ENCODE measurements around the gene PIP5KL1.

PIP5KL1 gene

DNA sequence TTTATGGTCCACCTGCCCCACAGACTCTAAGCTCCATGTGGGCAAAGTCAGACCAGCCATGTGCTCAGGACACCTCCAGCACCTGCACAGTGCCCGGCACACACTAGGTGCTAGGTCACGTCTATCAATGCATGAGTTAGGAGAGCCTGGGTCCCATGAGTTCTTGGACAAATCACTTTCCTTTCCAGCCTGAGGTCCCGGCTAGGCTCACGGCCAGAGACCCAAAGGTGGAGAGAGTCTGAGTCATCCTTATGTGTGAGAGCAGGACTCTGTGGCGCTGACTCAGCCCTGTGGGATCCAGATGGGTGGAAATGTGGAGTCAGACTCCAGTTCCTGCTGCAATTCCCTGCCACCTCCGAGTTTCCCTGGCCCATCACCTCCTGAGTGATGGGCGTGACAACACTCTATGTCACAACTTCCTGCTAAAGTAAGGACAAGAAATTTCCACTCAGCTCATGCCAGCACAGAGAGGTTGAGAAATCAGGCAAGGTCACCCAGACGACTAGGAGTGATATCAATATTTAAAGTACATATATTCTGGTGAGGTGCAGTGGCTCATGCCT lies 11.2 kb downstream of the PIP5KL1 start:
- H3K36me3 ChIP-seq (replicated peaks; ENCODE audit: low read depth, low read length), result peaks cover 26% of the 10 kb centered on the region
- no peaks in the 10 kb centered on the region for H3K9me3 ChIP-seq (ENCODE audit: insufficient read depth, low read length)
- H2AFZ ChIP-seq (ENCODE audit: low read depth, low read length), result no peak overlapping the region
- H3K4me2 ChIP-seq (ENCODE audit: low read length), result peak overlapping the region; percentile 8; the same call in 1 of the 2 replicates
- H4K20me1 ChIP-seq (ENCODE audit: insufficient read depth, low read length), result no peaks in the 10 kb centered on the region
- peaks cover 50% of the 10 kb centered on the region for H3K4me1 ChIP-seq (ENCODE audit: low read length)
- H3K4me3 ChIP-seq (ENCODE audit: low read length), result no peak overlapping the region
- H3K27me3 ChIP-seq (ENCODE audit: low read depth, low read length), result peaks cover 5% of the 10 kb centered on the region; the same call in 1 of the 2 replicates
- no peak overlapping the region for H3K27ac ChIP-seq (ENCODE audit: low read length)
- peaks cover 39% of the 10 kb centered on the region for H3K79me2 ChIP-seq (ENCODE audit: low read length)
- no peak overlapping the region for H3K9ac ChIP-seq (ENCODE audit: low read length)
- TF ChIP-seq EZH2phosphoT487 (IDR thresholded peaks at IDR 0.05; ENCODE audit: low read depth), result no peak
- TF ChIP-seq, protein P1, sequence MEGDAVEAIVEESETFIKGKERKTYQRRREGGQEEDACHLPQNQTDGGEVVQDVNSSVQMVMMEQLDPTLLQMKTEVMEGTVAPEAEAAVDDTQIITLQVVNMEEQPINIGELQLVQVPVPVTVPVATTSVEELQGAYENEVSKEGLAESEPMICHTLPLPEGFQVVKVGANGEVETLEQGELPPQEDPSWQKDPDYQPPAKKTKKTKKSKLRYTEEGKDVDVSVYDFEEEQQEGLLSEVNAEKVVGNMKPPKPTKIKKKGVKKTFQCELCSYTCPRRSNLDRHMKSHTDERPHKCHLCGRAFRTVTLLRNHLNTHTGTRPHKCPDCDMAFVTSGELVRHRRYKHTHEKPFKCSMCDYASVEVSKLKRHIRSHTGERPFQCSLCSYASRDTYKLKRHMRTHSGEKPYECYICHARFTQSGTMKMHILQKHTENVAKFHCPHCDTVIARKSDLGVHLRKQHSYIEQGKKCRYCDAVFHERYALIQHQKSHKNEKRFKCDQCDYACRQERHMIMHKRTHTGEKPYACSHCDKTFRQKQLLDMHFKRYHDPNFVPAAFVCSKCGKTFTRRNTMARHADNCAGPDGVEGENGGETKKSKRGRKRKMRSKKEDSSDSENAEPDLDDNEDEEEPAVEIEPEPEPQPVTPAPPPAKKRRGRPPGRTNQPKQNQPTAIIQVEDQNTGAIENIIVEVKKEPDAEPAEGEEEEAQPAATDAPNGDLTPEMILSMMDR (IDR thresholded peaks at IDR 0.05; ENCODE audit: low read depth, low read length), result no peak

DNA sequence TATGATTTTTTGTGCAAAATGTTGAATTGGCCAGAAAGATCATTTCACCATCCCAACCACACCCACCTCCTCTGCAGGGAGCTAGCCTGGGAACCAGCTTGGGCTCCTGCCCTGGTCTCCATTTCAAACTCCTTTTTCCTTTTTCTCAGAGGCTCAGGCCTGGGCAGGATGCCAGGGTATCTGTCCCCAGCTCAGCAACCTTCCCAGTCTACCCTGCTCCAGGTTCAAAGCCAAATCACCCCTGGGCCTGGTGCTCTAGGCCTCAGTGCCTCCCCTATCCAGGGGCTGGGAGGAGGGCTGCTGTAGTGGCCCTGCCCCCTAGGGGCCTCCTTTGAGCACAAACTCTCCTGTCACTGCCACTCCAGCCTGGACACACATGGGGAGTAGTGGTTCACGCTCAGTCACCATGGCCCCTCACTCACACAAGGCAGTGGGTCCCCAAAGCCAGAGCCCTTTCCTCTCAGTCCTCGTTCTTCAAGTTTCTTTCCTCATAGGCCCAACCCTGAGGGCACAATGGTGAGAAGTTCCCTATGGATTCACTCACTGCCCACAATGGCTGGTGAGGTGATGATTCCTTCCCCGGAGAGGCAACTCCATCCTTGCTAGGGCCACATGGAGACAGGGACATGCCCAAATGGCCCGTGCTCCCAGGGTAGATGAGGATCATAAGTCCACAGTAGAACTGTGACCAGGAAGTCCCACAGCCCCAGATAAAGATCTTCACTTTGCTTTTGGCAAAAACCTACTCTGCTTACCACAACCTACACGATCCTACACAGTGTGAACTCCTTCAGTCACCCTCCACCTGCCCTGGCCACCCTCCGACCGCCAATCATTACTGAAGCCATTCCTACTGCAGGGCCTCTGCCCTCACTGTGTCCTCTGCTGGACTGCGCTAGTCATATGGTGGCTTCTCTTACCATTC lies 12.1 kb downstream of the PIP5KL1 start:
- Histone ChIP-seq H3K27me3 (ENCODE audit: low read depth, low read length) (peaks cover 5% of the 10 kb centered on the region; the same call in 1 of the 2 replicates), H3K4me2 (ENCODE audit: low read length) (peak overlapping the region; percentile 74), H3K9ac (ENCODE audit: low read length) (peak overlapping the region; percentile 80), H3K79me2 (ENCODE audit: low read length) (peaks cover 48% of the 10 kb centered on the region), H3K27ac (ENCODE audit: low read length) (peak overlapping the region; percentile 87), H2AFZ (ENCODE audit: low read depth, low read length) (no peak overlapping the region), H3K4me3 (ENCODE audit: low read length) (peak overlapping the region; percentile 51), H3K4me1 (ENCODE audit: low read length) (peaks cover 59% of the 10 kb centered on the region), H4K20me1 (ENCODE audit: insufficient read depth, low read length) (no peaks in the 10 kb centered on the region), H3K36me3 (replicated peaks; ENCODE audit: low read depth, low read length) (peaks cover 30% of the 10 kb centered on the region), H3K9me3 (ENCODE audit: insufficient read depth, low read length) (no peaks in the 10 kb centered on the region)
- TF ChIP-seq EZH2phosphoT487 (IDR thresholded peaks at IDR 0.05; ENCODE audit: low read depth), result no peak
- TF ChIP-seq, protein P1 (IDR thresholded peaks at IDR 0.05; ENCODE audit: low read depth, low read length), result peak; percentile 53

- Histone ChIP-seq H3K9me3 (ENCODE audit: insufficient read depth, low read length) (no peaks in the 10 kb centered on the region), H3K9ac (ENCODE audit: low read length) (peak overlapping the region; percentile 80), H3K27me3 (ENCODE audit: low read depth, low read length) (peaks cover 5% of the 10 kb centered on the region; the same call in 1 of the 2 replicates), H3K4me3 (ENCODE audit: low read length) (peak overlapping the region; percentile 77), H3K36me3 (replicated peaks; ENCODE audit: low read depth, low read length) (peaks cover 37% of the 10 kb centered on the region), H2AFZ (ENCODE audit: low read depth, low read length) (no peak overlapping the region), H3K79me2 (ENCODE audit: low read length) (peaks cover 56% of the 10 kb centered on the region), H3K4me1 (ENCODE audit: low read length) (peaks cover 67% of the 10 kb centered on the region), H3K4me2 (ENCODE audit: low read length) (peak overlapping the region; percentile 74), H4K20me1 (ENCODE audit: insufficient read depth, low read length) (0 out of 2 replicates have a peak, but pooled peaks cover 3% of the 10 kb centered on the region), H3K27ac (ENCODE audit: low read length) (peak overlapping the region; percentile 87)
- TF ChIP-seq EZH2phosphoT487 (IDR thresholded peaks at IDR 0.05; ENCODE audit: low read depth), result no peak
- TF ChIP-seq, protein P1 (IDR thresholded peaks at IDR 0.05; ENCODE audit: low read depth, low read length), result no peak
Measured at GRCh38 chr9:127917603-127918002, 13.0 kb downstream of the PIP5KL1 start.

Measured in OCI-LY3 (cell line).